ENCODE measurements around the gene ALG9. TPM values are rescaled to one million over a fixed set of nuclear protein-coding genes. Genes with fewer than 3 reads are reported as not detected.

ALG9 gene
- total and polyA plus RNA-seq, 2 of the 4 experiments (the other 2 are of a cell fraction) = 20.7 to 35.7 TPM

- TF ChIP-seq SMC3 (IDR thresholded peaks at IDR 0.05; ENCODE audit: low read depth, low read length) = no peak
- TF ChIP-seq RFX5 (IDR thresholded peaks at IDR 0.05; ENCODE audit: low read depth, low read length) = no peak
- TF ChIP-seq FOS (IDR thresholded peaks at IDR 0.05; ENCODE audit: low read depth, low read length) = no peak
- no peak for TF ChIP-seq MXI1 (IDR thresholded peaks at IDR 0.05; ENCODE audit: borderline replicate concordance, low read depth, low read length)
- TF ChIP-seq CEBPB (IDR thresholded peaks at IDR 0.05; ENCODE audit: low read depth, low read length) = no peak
- TF ChIP-seq, protein P1, sequence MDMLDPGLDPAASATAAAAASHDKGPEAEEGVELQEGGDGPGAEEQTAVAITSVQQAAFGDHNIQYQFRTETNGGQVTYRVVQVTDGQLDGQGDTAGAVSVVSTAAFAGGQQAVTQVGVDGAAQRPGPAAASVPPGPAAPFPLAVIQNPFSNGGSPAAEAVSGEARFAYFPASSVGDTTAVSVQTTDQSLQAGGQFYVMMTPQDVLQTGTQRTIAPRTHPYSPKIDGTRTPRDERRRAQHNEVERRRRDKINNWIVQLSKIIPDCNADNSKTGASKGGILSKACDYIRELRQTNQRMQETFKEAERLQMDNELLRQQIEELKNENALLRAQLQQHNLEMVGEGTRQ (IDR thresholded peaks at IDR 0.05; ENCODE audit: low read depth, low read length) = no peak
- TF ChIP-seq CHD1 (IDR thresholded peaks at IDR 0.05; ENCODE audit: low read depth, low read length) = no peak
- TF ChIP-seq NFE2L2 (IDR thresholded peaks at IDR 0.05; ENCODE audit: low read depth, low read length) = no peak
- TF ChIP-seq RCOR1 (IDR thresholded peaks at IDR 0.05; ENCODE audit: insufficient replicate concordance, low read length) = no peak
- no peak for TF ChIP-seq BHLHE40 (IDR thresholded peaks at IDR 0.05; ENCODE audit: low read depth, low read length)
- no peak for TF ChIP-seq CTCF (conservative IDR thresholded peaks at IDR 0.05; ENCODE audit: low read depth, low read length)
- TF ChIP-seq MAFK (IDR thresholded peaks at IDR 0.05; ENCODE audit: low read depth, low read length) = no peak
- TF ChIP-seq POLR2A (IDR thresholded peaks at IDR 0.05; ENCODE audit: low read depth, low read length) = no peak
- TF ChIP-seq, protein P2, sequence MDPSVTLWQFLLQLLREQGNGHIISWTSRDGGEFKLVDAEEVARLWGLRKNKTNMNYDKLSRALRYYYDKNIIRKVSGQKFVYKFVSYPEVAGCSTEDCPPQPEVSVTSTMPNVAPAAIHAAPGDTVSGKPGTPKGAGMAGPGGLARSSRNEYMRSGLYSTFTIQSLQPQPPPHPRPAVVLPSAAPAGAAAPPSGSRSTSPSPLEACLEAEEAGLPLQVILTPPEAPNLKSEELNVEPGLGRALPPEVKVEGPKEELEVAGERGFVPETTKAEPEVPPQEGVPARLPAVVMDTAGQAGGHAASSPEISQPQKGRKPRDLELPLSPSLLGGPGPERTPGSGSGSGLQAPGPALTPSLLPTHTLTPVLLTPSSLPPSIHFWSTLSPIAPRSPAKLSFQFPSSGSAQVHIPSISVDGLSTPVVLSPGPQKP (IDR thresholded peaks at IDR 0.05; ENCODE audit: borderline replicate concordance, low read depth, low read length) = no peak
- DNase-seq = peak; percentile 47
- no peak overlapping the region for H3K27ac ChIP-seq (ENCODE audit: insufficient read depth, low read length)
- no peak overlapping the region for H2AFZ ChIP-seq (replicated peaks; ENCODE audit: low read length, poor library complexity)
- no peak overlapping the region for H3K9ac ChIP-seq (ENCODE audit: low read depth, low read length)
- peaks cover 5% of the 10 kb centered on the region for H3K36me3 ChIP-seq (ENCODE audit: control insufficient read depth, insufficient read depth, low read length)
- no peak overlapping the region for H4K91ac ChIP-seq (ENCODE audit: insufficient read depth, low read depth, low read length)
- no peak overlapping the region for H2BK20ac ChIP-seq (ENCODE audit: low read depth, low read length)
- intact Hi-C loops (cut with micrococcal nuclease) = loop anchor here (5.0 kb wide), 1 partner anchor 48 kb away; no protein-coding TSS in a partner anchor
- peaks cover 5% of the 10 kb centered on the region; the same call in 1 of the 2 replicates for H3K9me3 ChIP-seq (ENCODE audit: control insufficient read depth, insufficient read depth, low read length)
- no peak overlapping the region for H3K56ac ChIP-seq (ENCODE audit: extremely low read depth, insufficient read depth, low read length)
- no peak overlapping the region for H2AK9ac ChIP-seq (replicated peaks; ENCODE audit: low read depth, low read length, poor library complexity)
- H3K14ac ChIP-seq (replicated peaks; ENCODE audit: low read depth, low read length) = no peak overlapping the region
- no peak overlapping the region for H3K4ac ChIP-seq (ENCODE audit: low read depth, low read length)
- no CpG with 5 or more reads among the region's 5 CpGs for WGBS, 2 experiments (ENCODE audit: extremely low coverage in 2 of 2, insufficient read length in 1 of 2)
- H2AK5ac ChIP-seq (ENCODE audit: low read depth, low read length) = no peak overlapping the region
- no peak overlapping the region for H2BK120ac ChIP-seq (ENCODE audit: low read depth, low read length)
- H4K5ac ChIP-seq (ENCODE audit: low read depth, low read length) = no peak overlapping the region
- no TSS peak for BruUV-seq (replicated peaks)
- no peak overlapping the region for H3K18ac ChIP-seq (ENCODE audit: low read depth, low read length)
- peaks cover 3 to 6% of the 10 kb centered on the region in 2 experiments for H3K79me1 ChIP-seq (ENCODE audit: low read depth in 1 of 2, low read length in 2 of 2)
- no peaks in the 10 kb centered on the region for H3K27me3 ChIP-seq (ENCODE audit: control insufficient read depth, insufficient read depth, low read length)
- no peak overlapping the region for H2BK5ac ChIP-seq (ENCODE audit: low read depth, low read length, poor library complexity, severe bottlenecking)
- H3K4me2 ChIP-seq (ENCODE audit: low read depth, low read length) = no peak overlapping the region
- CTCF ChIA-PET = interaction anchor here (0.5 to 0.6 kb wide), 2 partner anchors 48 to 185 kb away, joined by 3 to 4 read pairs; no protein-coding TSS in a partner anchor
- POLR2A ChIA-PET (ENCODE audit: unreplicated experiment) = interaction anchor here (1.0 kb wide), 1 partner anchor 61 kb away, joined by 9 read pairs; no protein-coding TSS in a partner anchor
- no peak overlapping the region for H2BK15ac ChIP-seq (ENCODE audit: low read depth, low read length)
- H3K4me3 ChIP-seq (ENCODE audit: insufficient read depth, low read depth, low read length) = no peak overlapping the region
- H4K8ac ChIP-seq (ENCODE audit: low read depth in 2 of 2, low read length in 2 of 2) = no peak overlapping the region; a peak in 1 of 4 replicates
- H4K20me1 ChIP-seq (ENCODE audit: insufficient read depth, low read length) = no peaks in the 10 kb centered on the region
- in situ Hi-C loops (cut with MboI; ENCODE audit: low sequenced_read_pairs) = no loop called here
- H3K4me1 ChIP-seq (ENCODE audit: control insufficient read depth, insufficient read depth, low read length) = peaks cover 7% of the 10 kb centered on the region; the same call in 1 of the 2 replicates
- no peak overlapping the region; the same call in 1 of the 2 replicates for H3K23ac ChIP-seq (ENCODE audit: low read depth, low read length)
- peaks cover 8% of the 10 kb centered on the region; the same call in 1 of the 2 replicates for H3K9me1 ChIP-seq (ENCODE audit: insufficient read depth, low read length)
- dilution Hi-C loops (cut with HindIII; ENCODE audit: low sequenced_read_pairs, unreplicated experiment) = no loop called here
- ATAC-seq (ENCODE audit: low read depth) = peak; percentile 28; the same call in 1 of the 2 replicates
Observed at GRCh38 chr11:111793863-111794262, 77.5 kb downstream of the ALG9 start.
